Caco-2 (cell line): Measurements from ENCODE around the gene TSHZ1. TPM values are rescaled to one million over a fixed set of nuclear protein-coding genes. Genes with fewer than 3 reads are reported as not detected.

ENCODE experiments used
- BruUV-seq: library from RNA; stranded (reverse); fragments of 400-500 nt; replicated peaks from 2 replicates; lab custom pipeline; 2021; lab: Mats Ljungman, UMichigan
- CTCF ChIA-PET: fragments of 300-600 bp; sonication (Branson Sonifier 250); formaldehyde crosslinking; loops from one replicate; lab custom pipeline; 2022; ENCODE audit warnings: antibody characterized with exemption; lab: Charles Lee
- POLR2A ChIA-PET: fragments of 300-600 bp; sonication (Branson Sonifier 250); formaldehyde crosslinking; loops from one replicate; lab custom pipeline; 2022; ENCODE audit warnings: antibody characterized with exemption; lab: Charles Lee
- DNase-seq, 2 experiments: peaks; one replicate each; pipeline versions ENCODE4 v3.0.0 to v3.0.0-alpha.2; 2020 to 2022
- H3K27me3 ChIP-seq: replicated peaks from 2 replicates; pipeline ENCODE4 v1.6.0; 2011; ENCODE audit warnings: low read length; ENCODE audit not compliant: control insufficient read depth, insufficient read depth
- H3K36me3 ChIP-seq: 2 replicates; pipeline ENCODE4 v1.5.1; 2011; ENCODE audit warnings: low read length; ENCODE audit not compliant: control insufficient read depth, insufficient read depth
- H3K4me1 ChIP-seq: fragments of 250-450 bp; sonication (Bioruptor Pico); 2 replicates; pipeline ENCODE4 v1.5.1; 2020; ENCODE audit warnings: mild to moderate bottlenecking
- H3K4me3 ChIP-seq: 2 replicates; pipeline ENCODE4 v1.5.1; 2011; ENCODE audit warnings: low read depth, mild to moderate bottlenecking, control low read depth, low read length
- H3K9me3 ChIP-seq: fragments of 250-450 bp; sonication (Bioruptor Pico); 2 replicates; pipeline ENCODE4 v1.5.1; 2020; ENCODE audit warnings: mild to moderate bottlenecking, moderate library complexity
- H3K27ac Mint-ChIP-seq: one replicate; pipeline ENCODE4 v1.8.0; 2022; ENCODE audit warnings: mixed read lengths; ENCODE audit not compliant: unreplicated experiment
- H3K27me3 Mint-ChIP-seq: one replicate; pipeline ENCODE4 v1.8.0; 2022; ENCODE audit warnings: mixed read lengths; ENCODE audit not compliant: insufficient read depth, unreplicated experiment
- H3K36me3 Mint-ChIP-seq: one replicate; pipeline ENCODE4 v1.8.0; 2022; ENCODE audit warnings: mild to moderate bottlenecking, mixed read lengths; ENCODE audit not compliant: insufficient read depth, unreplicated experiment
- H3K4me1 Mint-ChIP-seq: one replicate; pipeline ENCODE4 v1.8.0; 2022; ENCODE audit warnings: low read depth, mixed read lengths; ENCODE audit not compliant: unreplicated experiment
- H3K4me3 Mint-ChIP-seq: one replicate; pipeline ENCODE4 v1.8.0; 2022; ENCODE audit warnings: mild to moderate bottlenecking, moderate library complexity, mixed read lengths; ENCODE audit not compliant: unreplicated experiment
- H3K9me3 Mint-ChIP-seq: one replicate; pipeline ENCODE4 v1.8.0; 2022; ENCODE audit warnings: mixed read lengths; ENCODE audit not compliant: unreplicated experiment
- CTCF ChIP-seq, 2 experiments: fragments of 200-600 bp in 1 of 2; IDR thresholded peaks; 1 replicate in 1 of 2; 2 replicates in 1 of 2; pipeline versions ENCODE4 v1.5.1 to v1.8.0; 2011 to 2022; ENCODE audit warnings: antibody characterized with exemption in 1 of 2, control low read depth in 1 of 2, inconsistent platforms in 1 of 2, low read depth in 1 of 2, low read length in 1 of 2, mild to moderate bottlenecking in 1 of 2, moderate library complexity in 1 of 2; ENCODE audit not compliant: insufficient read depth in 1 of 2, severe bottlenecking in 1 of 2, unreplicated experiment in 1 of 2
- intact Hi-C: fragments of 100-400 bp; cut with micrococcal nuclease; formaldehyde crosslinking; loops from one replicate; pipeline ENCODE4 v1.10.0; 2022; ENCODE audit not compliant: unreplicated experiment
- total RNA-seq: library from RNA; stranded (reverse); gene quantifications from 2 replicates; pipeline ENCODE4 v1.2.3, GENCODE V29; 2022

Gene TSHZ1
- total RNA-seq, 1 experiment from 2014 or later = 4.4 TPM

GRCh38 chr18:75202696-75203365 lies 7.8 kb upstream of the TSHZ1 start:
- H3K36me3 ChIP-seq = no peaks in the 10 kb centered on the region
- no peak for DNase-seq
- BruUV-seq = no TSS peak
- TF ChIP-seq CTCF (IDR thresholded peaks at IDR 0.05; ENCODE audit: insufficient read depth in 1 of 2, low read depth in 1 of 2, low read length in 1 of 2, severe bottlenecking in 1 of 2, unreplicated experiment in 1 of 2) = no peak
- intact Hi-C loops = no loop called here
- H3K4me3 Mint-ChIP-seq = no peak overlapping the region
- no peaks in the 10 kb centered on the region for H3K27me3 ChIP-seq
- H3K36me3 Mint-ChIP-seq = peaks cover under 1% of the 10 kb centered on the region
- ChIA-PET POLR2A (no interaction called here), CTCF (no interaction called here)
- H3K4me1 Mint-ChIP-seq = no peaks in the 10 kb centered on the region
- H3K9me3 Mint-ChIP-seq = no peaks in the 10 kb centered on the region
- no peaks in the 10 kb centered on the region for H3K9me3 ChIP-seq
- H3K27me3 Mint-ChIP-seq = no peaks in the 10 kb centered on the region
- no peak overlapping the region for H3K27ac Mint-ChIP-seq
- H3K4me1 ChIP-seq = no peaks in the 10 kb centered on the region
- H3K4me3 ChIP-seq = no peak overlapping the region

GRCh38 chr18:75203416-75204268 lies 7.0 kb upstream of the TSHZ1 start:
- Histone ChIP-seq H3K4me3 (no peak overlapping the region), H3K9me3 (no peaks in the 10 kb centered on the region), H3K36me3 (no peaks in the 10 kb centered on the region), H3K27me3 (no peaks in the 10 kb centered on the region), H3K4me1 (no peaks in the 10 kb centered on the region)
- TF ChIP-seq CTCF (IDR thresholded peaks at IDR 0.05; ENCODE audit: insufficient read depth in 1 of 2, low read depth in 1 of 2, low read length in 1 of 2, severe bottlenecking in 1 of 2, unreplicated experiment in 1 of 2) = no peak
- no peaks in the 10 kb centered on the region for H3K4me1 Mint-ChIP-seq
- H3K9me3 Mint-ChIP-seq = no peaks in the 10 kb centered on the region
- CTCF ChIA-PET = no interaction called here
- POLR2A ChIA-PET = no interaction called here
- BruUV-seq = no TSS peak
- H3K27ac Mint-ChIP-seq = no peak overlapping the region
- H3K4me3 Mint-ChIP-seq = no peak overlapping the region
- DNase-seq = no peak
- H3K27me3 Mint-ChIP-seq = no peaks in the 10 kb centered on the region
- intact Hi-C loops = no loop called here
- H3K36me3 Mint-ChIP-seq = peaks cover 5% of the 10 kb centered on the region

- DNase-seq = no peak
- no peaks in the 10 kb centered on the region for H3K9me3 Mint-ChIP-seq
- Histone ChIP-seq H3K9me3 (no peaks in the 10 kb centered on the region), H3K4me1 (no peaks in the 10 kb centered on the region), H3K27me3 (no peaks in the 10 kb centered on the region), H3K36me3 (no peaks in the 10 kb centered on the region), H3K4me3 (no peak overlapping the region)
- no peak overlapping the region for H3K27ac Mint-ChIP-seq
- intact Hi-C loops = no loop called here
- BruUV-seq = no TSS peak
- ChIA-PET POLR2A (no interaction called here), CTCF (no interaction called here)
- TF ChIP-seq CTCF (IDR thresholded peaks at IDR 0.05; ENCODE audit: insufficient read depth in 1 of 2, low read depth in 1 of 2, low read length in 1 of 2, severe bottlenecking in 1 of 2, unreplicated experiment in 1 of 2) = no peak
- peaks cover 5% of the 10 kb centered on the region for H3K36me3 Mint-ChIP-seq
- H3K27me3 Mint-ChIP-seq = no peaks in the 10 kb centered on the region
- no peaks in the 10 kb centered on the region for H3K4me1 Mint-ChIP-seq
- no peak overlapping the region for H3K4me3 Mint-ChIP-seq
Measured at GRCh38 chr18:75204269-75204731, 6.3 kb upstream of the TSHZ1 start.
